OCI-LY3 (cell line): ENCODE results near the gene KDM7A.

Experiments
- EZH2phosphoT487 ChIP-seq: fragments of 200-600 bp; shearing (Covaris generic); IDR thresholded peaks from 2 replicates; pipeline ENCODE4 v1.6.1; 2018; ENCODE audit warnings: antibody characterized with exemption, mixed run types, low read depth
- TF ChIP-seq, protein P1 (sequence below): fragments of 200-600, 300-600 bp; sonication (generic); IDR thresholded peaks from 2 replicates; pipeline ENCODE4 v1.5.1; 2014; ENCODE audit warnings: antibody characterized with exemption, low read length, low read depth

DNA sequence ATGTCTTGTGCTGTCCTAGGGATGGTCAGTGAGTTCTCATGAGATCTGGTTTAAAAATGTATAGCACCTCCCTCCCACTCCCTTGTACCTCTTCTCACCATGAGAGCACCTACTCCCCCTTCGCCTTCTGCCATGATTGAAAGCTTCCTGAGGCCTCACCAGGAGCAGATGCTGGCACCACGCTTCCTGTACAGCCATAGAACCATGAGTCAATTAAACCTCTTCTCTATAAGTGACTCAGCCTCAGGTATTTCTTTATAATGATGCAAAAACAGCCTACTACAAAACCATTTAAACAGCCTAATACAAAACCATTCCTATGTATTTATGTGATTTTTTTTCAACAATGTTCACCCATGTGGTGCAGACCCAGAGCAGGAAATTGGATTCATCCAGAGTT is 32.0 kb downstream of the KDM7A start:
- TF ChIP-seq, protein P1, sequence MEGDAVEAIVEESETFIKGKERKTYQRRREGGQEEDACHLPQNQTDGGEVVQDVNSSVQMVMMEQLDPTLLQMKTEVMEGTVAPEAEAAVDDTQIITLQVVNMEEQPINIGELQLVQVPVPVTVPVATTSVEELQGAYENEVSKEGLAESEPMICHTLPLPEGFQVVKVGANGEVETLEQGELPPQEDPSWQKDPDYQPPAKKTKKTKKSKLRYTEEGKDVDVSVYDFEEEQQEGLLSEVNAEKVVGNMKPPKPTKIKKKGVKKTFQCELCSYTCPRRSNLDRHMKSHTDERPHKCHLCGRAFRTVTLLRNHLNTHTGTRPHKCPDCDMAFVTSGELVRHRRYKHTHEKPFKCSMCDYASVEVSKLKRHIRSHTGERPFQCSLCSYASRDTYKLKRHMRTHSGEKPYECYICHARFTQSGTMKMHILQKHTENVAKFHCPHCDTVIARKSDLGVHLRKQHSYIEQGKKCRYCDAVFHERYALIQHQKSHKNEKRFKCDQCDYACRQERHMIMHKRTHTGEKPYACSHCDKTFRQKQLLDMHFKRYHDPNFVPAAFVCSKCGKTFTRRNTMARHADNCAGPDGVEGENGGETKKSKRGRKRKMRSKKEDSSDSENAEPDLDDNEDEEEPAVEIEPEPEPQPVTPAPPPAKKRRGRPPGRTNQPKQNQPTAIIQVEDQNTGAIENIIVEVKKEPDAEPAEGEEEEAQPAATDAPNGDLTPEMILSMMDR, result no peak
- TF ChIP-seq EZH2phosphoT487, result no peak
